Right lobe of liver (tissue), 4 donors: ENCODE measurements around the gene NKAP.

Source experiments
- POLR2A ChIP-seq: fragments of 450-650 bp; IDR thresholded peaks from one replicate; pipeline ENCODE4 v1.6.1; 2017; ENCODE audit warnings: antibody characterized with exemption, mild to moderate bottlenecking
- TF ChIP-seq, protein P1 (sequence below), 4 donors: fragments of 200-600 bp in 3 of 4; fragments of 450-650 bp in 1 of 4; IDR thresholded peaks; one replicate each; pipeline versions ENCODE4 v1.5.1 to v1.8.0; 2016 to 2022; ENCODE audit warnings: antibody characterized with exemption in 4 of 4, mild to moderate bottlenecking in 2 of 4
- donor health status: DM: no; HTN: no; CAD: no.
- donor health status: DM: no; HTN: no; CAD: no.
- donor health status: DM: no; HTN: yes; CAD: no.

DNA sequence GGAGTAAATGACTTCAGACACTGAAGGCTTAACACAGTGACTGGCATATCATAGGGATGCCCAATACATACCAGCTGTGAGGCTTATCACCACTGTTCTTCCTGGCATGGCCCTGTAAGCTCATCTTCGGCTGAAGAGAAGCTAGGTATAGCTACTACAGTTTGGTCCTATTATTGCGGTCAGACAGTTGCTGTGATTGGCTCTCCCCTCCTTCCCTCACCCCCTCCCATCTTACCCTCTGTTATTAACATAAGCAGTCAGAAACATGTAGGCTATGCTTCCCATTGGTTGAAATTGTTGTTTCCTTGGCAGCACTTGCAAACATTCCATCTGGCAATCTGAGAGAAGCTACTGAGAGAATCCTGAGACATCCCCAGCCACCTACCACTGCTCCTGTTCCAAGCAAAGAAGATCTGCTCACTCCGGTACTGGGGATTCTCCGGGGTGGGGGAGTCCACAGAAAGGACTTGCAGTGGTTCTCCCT is 47.7 kb downstream of the NKAP start, which contains the start of gene AKAP14:
- no peak for TF ChIP-seq POLR2A
- TF ChIP-seq, protein P1, sequence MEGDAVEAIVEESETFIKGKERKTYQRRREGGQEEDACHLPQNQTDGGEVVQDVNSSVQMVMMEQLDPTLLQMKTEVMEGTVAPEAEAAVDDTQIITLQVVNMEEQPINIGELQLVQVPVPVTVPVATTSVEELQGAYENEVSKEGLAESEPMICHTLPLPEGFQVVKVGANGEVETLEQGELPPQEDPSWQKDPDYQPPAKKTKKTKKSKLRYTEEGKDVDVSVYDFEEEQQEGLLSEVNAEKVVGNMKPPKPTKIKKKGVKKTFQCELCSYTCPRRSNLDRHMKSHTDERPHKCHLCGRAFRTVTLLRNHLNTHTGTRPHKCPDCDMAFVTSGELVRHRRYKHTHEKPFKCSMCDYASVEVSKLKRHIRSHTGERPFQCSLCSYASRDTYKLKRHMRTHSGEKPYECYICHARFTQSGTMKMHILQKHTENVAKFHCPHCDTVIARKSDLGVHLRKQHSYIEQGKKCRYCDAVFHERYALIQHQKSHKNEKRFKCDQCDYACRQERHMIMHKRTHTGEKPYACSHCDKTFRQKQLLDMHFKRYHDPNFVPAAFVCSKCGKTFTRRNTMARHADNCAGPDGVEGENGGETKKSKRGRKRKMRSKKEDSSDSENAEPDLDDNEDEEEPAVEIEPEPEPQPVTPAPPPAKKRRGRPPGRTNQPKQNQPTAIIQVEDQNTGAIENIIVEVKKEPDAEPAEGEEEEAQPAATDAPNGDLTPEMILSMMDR (IDR thresholded peaks at IDR 0.05) = no peak
